Cardiac atrium fibroblast (primary cell): ENCODE measurements around the gene ERMP1. TPM values are rescaled to one million over a fixed set of nuclear protein-coding genes. Genes with fewer than 3 reads are reported as not detected.

Experiments
- total RNA-seq: library from RNA; depleted of rRNA; stranded (reverse); fragments of >200 nt; gene quantifications from 2 replicates; pipeline ENCODE4 v1.2.3, GENCODE V29; 2015

Gene ERMP1, protein sequence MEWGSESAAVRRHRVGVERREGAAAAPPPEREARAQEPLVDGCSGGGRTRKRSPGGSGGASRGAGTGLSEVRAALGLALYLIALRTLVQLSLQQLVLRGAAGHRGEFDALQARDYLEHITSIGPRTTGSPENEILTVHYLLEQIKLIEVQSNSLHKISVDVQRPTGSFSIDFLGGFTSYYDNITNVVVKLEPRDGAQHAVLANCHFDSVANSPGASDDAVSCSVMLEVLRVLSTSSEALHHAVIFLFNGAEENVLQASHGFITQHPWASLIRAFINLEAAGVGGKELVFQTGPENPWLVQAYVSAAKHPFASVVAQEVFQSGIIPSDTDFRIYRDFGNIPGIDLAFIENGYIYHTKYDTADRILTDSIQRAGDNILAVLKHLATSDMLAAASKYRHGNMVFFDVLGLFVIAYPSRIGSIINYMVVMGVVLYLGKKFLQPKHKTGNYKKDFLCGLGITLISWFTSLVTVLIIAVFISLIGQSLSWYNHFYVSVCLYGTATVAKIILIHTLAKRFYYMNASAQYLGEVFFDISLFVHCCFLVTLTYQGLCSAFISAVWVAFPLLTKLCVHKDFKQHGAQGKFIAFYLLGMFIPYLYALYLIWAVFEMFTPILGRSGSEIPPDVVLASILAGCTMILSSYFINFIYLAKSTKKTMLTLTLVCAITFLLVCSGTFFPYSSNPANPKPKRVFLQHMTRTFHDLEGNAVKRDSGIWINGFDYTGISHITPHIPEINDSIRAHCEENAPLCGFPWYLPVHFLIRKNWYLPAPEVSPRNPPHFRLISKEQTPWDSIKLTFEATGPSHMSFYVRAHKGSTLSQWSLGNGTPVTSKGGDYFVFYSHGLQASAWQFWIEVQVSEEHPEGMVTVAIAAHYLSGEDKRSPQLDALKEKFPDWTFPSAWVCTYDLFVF
- 6.1 and 6.5 TPM in 2 replicates for total RNA-seq

DNA sequence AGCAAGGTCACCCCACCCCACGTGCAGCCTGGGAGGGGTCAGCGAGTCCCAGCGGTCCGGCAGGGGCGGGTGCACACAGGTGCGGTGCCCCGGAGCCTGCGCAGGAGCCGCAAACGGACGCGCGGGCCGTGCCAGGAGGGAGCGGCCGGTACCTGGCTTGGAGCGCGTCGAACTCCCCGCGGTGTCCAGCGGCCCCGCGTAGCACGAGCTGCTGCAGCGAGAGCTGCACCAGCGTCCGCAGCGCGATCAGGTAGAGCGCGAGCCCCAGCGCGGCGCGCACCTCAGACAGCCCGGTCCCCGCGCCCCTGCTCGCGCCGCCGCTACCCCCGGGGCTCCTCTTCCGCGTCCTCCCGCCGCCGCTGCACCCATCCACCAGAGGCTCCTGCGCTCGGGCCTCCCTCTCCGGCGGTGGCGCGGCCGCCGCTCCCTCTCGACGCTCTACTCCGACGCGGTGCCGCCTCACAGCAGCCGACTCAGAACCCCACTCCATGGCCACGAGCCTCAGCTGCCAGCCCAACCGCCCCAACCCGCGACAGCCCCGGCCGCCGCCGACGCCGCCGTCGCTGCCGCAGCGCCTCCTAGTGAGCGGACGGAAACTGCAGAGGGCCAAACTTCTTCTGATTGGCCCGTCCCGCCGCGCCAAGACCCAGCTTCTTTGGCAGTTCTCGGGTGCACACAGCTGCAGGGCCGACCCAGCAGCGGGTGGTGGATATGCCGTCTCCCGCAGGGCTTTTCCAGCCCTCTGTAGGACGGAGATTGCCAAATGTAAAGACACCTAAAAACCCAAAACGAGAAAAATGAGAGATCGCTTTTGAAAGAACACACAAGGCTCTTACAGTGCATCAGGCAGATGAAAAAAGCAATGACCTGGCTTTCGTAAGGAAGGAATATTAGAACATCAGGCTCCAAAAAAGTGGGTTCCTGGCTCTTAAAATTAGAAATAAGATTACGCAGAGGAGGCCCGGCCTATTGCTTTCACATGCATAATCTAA, at the start of gene ERMP1:
ERMP1 (minus strand) TSS at position 580 of the 992 bp plus-strand sequence; CDS start at position 490, 90 bp downstream.

Other genes starting within 250 kb of the ERMP1 start
- 25.8 and 29.6 TPM in 2 replicates for gene RIC1, start 204.0 kb downstream of the ERMP1 start, total RNA-seq
- not detected in 2 replicates for gene MLANA, start 57.8 kb upstream of the ERMP1 start, total RNA-seq
- 8.5 and 9.9 TPM in 2 replicates for gene RANBP6, start 182.5 kb upstream of the ERMP1 start, total RNA-seq